ENCODE data around the gene CTBS.

DNA sequence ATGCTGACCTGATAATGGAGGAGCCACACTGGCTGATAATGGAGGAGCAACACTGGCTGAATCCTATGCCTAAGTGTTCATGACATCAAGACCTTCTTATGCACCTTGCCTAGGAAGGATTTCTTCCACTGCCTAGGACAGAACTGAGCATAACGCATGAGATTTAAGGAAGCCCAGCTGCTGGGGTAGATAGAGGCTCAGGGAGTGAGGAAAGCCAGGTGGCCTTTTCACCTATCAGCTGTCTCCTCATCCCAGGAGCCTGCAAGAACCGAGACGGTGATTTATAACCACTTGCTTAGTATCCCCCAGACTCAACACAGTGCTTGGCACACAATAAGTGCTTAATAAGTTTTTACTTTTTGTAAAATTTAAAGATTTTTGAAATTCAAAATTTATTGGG, 7.4 kb upstream of the CTBS start:
- TF ChIP-seq, protein P1, sequence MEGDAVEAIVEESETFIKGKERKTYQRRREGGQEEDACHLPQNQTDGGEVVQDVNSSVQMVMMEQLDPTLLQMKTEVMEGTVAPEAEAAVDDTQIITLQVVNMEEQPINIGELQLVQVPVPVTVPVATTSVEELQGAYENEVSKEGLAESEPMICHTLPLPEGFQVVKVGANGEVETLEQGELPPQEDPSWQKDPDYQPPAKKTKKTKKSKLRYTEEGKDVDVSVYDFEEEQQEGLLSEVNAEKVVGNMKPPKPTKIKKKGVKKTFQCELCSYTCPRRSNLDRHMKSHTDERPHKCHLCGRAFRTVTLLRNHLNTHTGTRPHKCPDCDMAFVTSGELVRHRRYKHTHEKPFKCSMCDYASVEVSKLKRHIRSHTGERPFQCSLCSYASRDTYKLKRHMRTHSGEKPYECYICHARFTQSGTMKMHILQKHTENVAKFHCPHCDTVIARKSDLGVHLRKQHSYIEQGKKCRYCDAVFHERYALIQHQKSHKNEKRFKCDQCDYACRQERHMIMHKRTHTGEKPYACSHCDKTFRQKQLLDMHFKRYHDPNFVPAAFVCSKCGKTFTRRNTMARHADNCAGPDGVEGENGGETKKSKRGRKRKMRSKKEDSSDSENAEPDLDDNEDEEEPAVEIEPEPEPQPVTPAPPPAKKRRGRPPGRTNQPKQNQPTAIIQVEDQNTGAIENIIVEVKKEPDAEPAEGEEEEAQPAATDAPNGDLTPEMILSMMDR (conservative IDR thresholded peaks at IDR 0.05; ENCODE audit: low read length) = no peak
- TF ChIP-seq EZH2phosphoT487 (IDR thresholded peaks at IDR 0.05; ENCODE audit: borderline replicate concordance) = no peak

All from Loucy (cell line).